ENCODE results near the gene C1orf35. TPM values are rescaled to one million over a fixed set of nuclear protein-coding genes. Genes with fewer than 3 reads are reported as not detected.

Gene C1orf35
- total and polyA plus RNA-seq, 2 of the 8 experiments (the other 6 are each of a cell fraction or from before 2014, with no cell fraction given) = 18.6 to 19.9 TPM

DNA sequence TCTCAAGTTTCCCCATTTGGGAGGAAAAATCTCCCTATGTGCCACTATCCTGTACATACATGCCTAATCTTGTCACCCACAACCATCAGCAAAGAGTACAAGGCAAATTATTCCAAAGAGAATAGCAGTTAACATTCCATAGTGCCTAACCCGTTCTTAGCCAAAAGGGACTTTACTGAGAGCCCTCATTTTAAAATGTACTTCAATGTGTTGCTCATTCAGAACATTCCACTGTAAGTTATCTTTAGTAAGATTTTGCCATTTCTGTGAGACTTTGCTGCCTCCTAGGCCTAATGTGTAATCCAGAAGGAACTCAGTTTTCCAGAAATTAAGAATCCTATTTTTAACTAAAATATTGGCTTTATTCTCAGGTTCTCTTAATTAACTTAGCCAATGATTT lies 17.2 kb upstream of the C1orf35 start:
- WGBS, 2 experiments (ENCODE audit: extremely low coverage in 1 of 2, insufficient coverage in 1 of 2, insufficient read length in 1 of 2, insufficient replicate concordance in 2 of 2, low coverage in 1 of 2, low lambda C conversion rate in 2 of 2, missing lambda C conversion rate in 1 of 2) = 93% methylated on average over 1 of the region's 1 CpG; no CpG with 5 or more reads in 1 of the 2 experiments
- Histone ChIP-seq H2BK120ac (replicated peaks; ENCODE audit: low read depth, low read length) (no peak overlapping the region), H3K27ac (ENCODE audit: low read depth, low read length) (no peak overlapping the region), H2AFZ (ENCODE audit: low read length) (no peak overlapping the region), H2AK5ac (ENCODE audit: low read depth, low read length) (no peak overlapping the region), H3K4me2 (ENCODE audit: insufficient read depth in 1 of 2, low read depth in 2 of 2, low read length in 2 of 2) (no peak overlapping the region), H2BK12ac (ENCODE audit: low read depth, low read length) (no peak overlapping the region), H3K23ac (ENCODE audit: insufficient read length) (no peak overlapping the region), H3K4me1 (replicated peaks in 1 of 4; ENCODE audit: control insufficient read depth in 3 of 4, insufficient read depth in 4 of 4, low read length in 3 of 4) (no peaks in the 10 kb centered on the region), H3K18ac (ENCODE audit: extremely low read depth, low read length) (no peak overlapping the region), H3K14ac (ENCODE audit: insufficient read length) (no peak overlapping the region), H4K20me1 (replicated peaks in 1 of 2; ENCODE audit: control insufficient read depth in 1 of 2, insufficient read depth in 2 of 2, low read length in 2 of 2) (no peaks in the 10 kb centered on the region), H3K79me2 (ENCODE audit: control insufficient read depth in 1 of 2, insufficient read depth in 2 of 2, low read length in 2 of 2) (no peaks in the 10 kb centered on the region), H2BK15ac (ENCODE audit: low read length) (no peak overlapping the region), H3K23me2 (ENCODE audit: low read depth, low read length) (no peaks in the 10 kb centered on the region), H3K4me3 (ENCODE audit: extremely low read depth in 1 of 4, insufficient read depth in 2 of 4, low read depth in 3 of 4, low read length in 4 of 4) (no peak overlapping the region), H3K4ac (replicated peaks; ENCODE audit: insufficient read length, low read depth, low read length) (no peak overlapping the region), H2BK5ac (ENCODE audit: low read depth, low read length) (no peak overlapping the region), H3K56ac (replicated peaks; ENCODE audit: insufficient read length, low read depth, low read length) (no peak overlapping the region), H4K91ac (replicated peaks; ENCODE audit: insufficient read length, low read length) (no peak overlapping the region), H3K9me3 (ENCODE audit: insufficient read depth in 2 of 2, low read depth in 1 of 2, low read length in 1 of 2) (peaks cover 14 to 19% of the 10 kb centered on the region in 2 experiments), H4K5ac (ENCODE audit: insufficient read length, low read depth, low read length) (no peak overlapping the region), H2BK20ac (ENCODE audit: low read length) (no peak overlapping the region), H3K79me1 (ENCODE audit: low read depth, low read length) (no peaks in the 10 kb centered on the region), H4K8ac (ENCODE audit: extremely low read depth, insufficient read depth, low read length) (no peak overlapping the region), H3K27me3 (replicated peaks in 1 of 4; ENCODE audit: control insufficient read depth in 3 of 4, extremely low read depth in 1 of 4, insufficient read depth in 3 of 4, low read length in 3 of 4) (no peaks in the 10 kb centered on the region; a peak in 3 of 7 replicates), H3K36me3 (ENCODE audit: control insufficient read depth in 2 of 4, insufficient read depth in 4 of 4, low read length in 3 of 4) (no peaks in the 10 kb centered on the region), H3K9ac (replicated peaks in 1 of 4; ENCODE audit: extremely low read depth in 1 of 4, low read depth in 3 of 4, low read length in 3 of 4) (no peak overlapping the region)
- CTCF ChIA-PET (ENCODE audit: partially characterized antibody) = interaction anchor here (1.5 to 2.4 kb wide), 2 partner anchors 10 to 121 kb away, joined by 4 to 10 read pairs; no protein-coding TSS in a partner anchor
- TF ChIP-seq CTBP2 (IDR thresholded peaks at IDR 0.05; ENCODE audit: borderline replicate concordance, insufficient read depth, insufficient read length, low read length) (no peak), SIX5 (IDR thresholded peaks at IDR 0.05; ENCODE audit: low read depth, low read length) (no peak), POLR2AphosphoS5 (IDR thresholded peaks at IDR 0.05; ENCODE audit: low read depth, low read length) (no peak), ZNF274 (IDR thresholded peaks at IDR 0.05; ENCODE audit: borderline replicate concordance, extremely low read depth, low read length) (no peak), SP1 (IDR thresholded peaks at IDR 0.05; ENCODE audit: low read depth, low read length) (no peak), SIRT6 (IDR thresholded peaks at IDR 0.05; ENCODE audit: low read length) (no peak), TAF7 (optimal IDR thresholded peaks at IDR 0.05; ENCODE audit: borderline replicate concordance, low read depth, low read length) (no peak), KDM1A (IDR thresholded peaks at IDR 0.05; ENCODE audit: borderline replicate concordance, low read length) (no peak), BRCA1 (IDR thresholded peaks at IDR 0.05; ENCODE audit: low read depth, low read length) (no peak), SUZ12 (IDR thresholded peaks at IDR 0.05; ENCODE audit: low read length) (no peak)
- TF ChIP-seq, protein P1, sequence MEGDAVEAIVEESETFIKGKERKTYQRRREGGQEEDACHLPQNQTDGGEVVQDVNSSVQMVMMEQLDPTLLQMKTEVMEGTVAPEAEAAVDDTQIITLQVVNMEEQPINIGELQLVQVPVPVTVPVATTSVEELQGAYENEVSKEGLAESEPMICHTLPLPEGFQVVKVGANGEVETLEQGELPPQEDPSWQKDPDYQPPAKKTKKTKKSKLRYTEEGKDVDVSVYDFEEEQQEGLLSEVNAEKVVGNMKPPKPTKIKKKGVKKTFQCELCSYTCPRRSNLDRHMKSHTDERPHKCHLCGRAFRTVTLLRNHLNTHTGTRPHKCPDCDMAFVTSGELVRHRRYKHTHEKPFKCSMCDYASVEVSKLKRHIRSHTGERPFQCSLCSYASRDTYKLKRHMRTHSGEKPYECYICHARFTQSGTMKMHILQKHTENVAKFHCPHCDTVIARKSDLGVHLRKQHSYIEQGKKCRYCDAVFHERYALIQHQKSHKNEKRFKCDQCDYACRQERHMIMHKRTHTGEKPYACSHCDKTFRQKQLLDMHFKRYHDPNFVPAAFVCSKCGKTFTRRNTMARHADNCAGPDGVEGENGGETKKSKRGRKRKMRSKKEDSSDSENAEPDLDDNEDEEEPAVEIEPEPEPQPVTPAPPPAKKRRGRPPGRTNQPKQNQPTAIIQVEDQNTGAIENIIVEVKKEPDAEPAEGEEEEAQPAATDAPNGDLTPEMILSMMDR (IDR thresholded peaks at IDR 0.05; ENCODE audit: control extremely low read depth in 1 of 3, insufficient read depth in 1 of 3, low read depth in 1 of 3, low read length in 3 of 3) = no peak
- POLR2A ChIA-PET (ENCODE audit: partially characterized antibody) = no interaction called here
- no peak for DNase-seq (ENCODE audit: low read depth in 1 of 2, low spot score in 2 of 2)
- FAIRE-seq = no peak
